GM18526 (cell line): Measurements from ENCODE around the gene CHL1.

Experiments used
- POLR2A ChIP-seq: IDR thresholded peaks from 3 replicates; pipeline ENCODE4 v1.6.1; 2011; ENCODE audit not compliant: insufficient read length; ENCODE audit errors: extremely low read depth

The CHL1 gene

DNA sequence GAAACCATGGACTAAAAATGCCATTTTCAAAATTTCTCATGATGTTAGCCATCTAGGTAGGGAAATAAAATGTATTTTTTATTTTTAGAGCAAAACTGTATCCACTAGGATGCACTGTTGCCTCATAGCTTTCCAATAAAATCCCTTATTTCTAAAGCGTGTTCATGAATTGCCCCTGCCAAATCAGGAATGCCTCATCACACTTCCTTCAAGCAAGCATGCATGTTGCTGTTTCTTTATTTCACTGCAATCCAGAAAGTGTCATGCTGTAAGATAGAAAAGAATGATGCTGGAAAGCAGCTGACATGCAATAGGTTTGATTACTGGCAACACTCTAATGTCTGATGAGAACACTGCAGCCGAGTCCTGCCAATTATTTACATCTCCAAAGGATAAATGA lies 239.5 kb downstream of the CHL1 start:
- TF ChIP-seq POLR2A: no peak

DNA sequence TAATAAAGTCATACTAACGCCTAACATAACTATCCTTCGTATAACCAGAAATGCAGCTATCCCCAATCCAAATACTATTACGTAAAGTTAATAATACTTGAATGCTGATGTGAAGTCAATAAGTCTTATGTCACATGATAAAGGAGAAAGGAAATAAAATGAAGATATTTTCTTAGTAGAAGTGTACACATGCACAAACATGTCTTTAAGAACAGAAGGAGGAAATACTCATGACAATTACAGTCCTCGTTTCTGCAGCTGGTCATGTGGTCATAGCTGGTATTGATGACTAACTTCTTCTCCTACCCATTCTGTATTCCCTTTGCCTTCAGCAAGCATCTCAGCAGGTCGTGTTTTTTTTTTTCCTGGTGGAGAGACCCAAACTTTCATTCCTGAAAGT lies 244.3 kb downstream of the CHL1 start:
- TF ChIP-seq POLR2A: no peak

DNA sequence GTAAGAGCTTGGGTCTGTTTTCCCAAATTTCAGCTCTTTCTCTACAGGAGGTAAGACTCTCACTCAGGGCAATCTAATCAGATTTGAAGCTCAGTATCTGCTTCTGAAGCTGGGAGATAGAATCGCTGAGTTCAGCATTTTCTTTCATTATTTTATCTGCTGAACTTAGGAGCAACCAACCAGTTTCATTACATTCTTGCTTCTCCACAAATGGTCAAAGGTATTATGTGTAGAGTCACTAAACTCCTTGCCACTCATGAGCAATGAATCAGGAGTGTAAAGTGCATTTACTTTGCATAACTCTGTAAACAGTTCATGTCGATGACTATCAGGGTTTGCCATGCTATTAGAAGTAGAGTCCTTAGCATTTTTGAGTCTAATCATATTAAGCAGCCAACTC lies 249.4 kb downstream of the CHL1 start:
- TF ChIP-seq POLR2A: no peak

GRCh38 chr3:447671-448070 lies 251.1 kb downstream of the CHL1 start:
- TF ChIP-seq POLR2A: no peak

DNA sequence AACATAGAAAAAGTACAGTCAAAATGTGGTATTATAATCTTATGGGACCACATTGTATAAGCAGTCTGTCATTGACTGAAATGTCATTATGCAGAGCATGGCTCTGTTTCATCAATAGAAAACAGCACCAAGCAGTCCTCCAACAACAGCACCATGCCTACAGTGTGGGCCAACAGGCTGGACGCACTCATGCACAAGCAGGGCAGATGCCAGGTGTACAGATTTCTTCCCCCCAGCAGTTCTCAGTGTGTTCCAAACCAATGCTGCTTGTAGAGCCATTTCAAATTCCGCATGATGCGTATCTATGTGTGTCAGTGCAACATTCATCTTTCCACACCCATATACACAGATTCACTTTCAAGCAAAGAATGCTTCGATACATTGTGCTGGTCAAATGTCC lies 253.1 kb downstream of the CHL1 start:
- no peak for TF ChIP-seq POLR2A

- no peak for TF ChIP-seq POLR2A
Observed at GRCh38 chr3:452221-452620, 255.7 kb downstream of the CHL1 start.

DNA sequence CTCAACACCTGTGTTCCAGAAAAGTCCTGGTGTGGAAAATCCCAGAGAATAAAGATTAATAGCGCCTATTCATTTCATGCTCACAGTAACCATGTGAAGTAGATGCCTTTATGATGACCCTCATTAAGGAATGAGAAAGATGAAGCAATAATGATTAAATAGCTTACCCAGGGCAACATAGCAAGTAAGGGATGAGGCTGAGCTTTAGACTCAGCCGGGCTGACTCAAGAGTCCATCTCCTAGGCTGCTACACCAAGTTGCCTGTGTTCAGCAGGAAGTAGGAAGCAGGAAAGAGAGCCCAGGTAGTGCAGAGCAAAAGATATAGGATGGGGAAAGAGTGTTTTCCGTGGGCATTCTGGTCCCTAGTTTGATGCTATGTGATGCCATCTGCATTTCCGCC lies 256.5 kb downstream of the CHL1 start:
- no peak for TF ChIP-seq POLR2A

DNA sequence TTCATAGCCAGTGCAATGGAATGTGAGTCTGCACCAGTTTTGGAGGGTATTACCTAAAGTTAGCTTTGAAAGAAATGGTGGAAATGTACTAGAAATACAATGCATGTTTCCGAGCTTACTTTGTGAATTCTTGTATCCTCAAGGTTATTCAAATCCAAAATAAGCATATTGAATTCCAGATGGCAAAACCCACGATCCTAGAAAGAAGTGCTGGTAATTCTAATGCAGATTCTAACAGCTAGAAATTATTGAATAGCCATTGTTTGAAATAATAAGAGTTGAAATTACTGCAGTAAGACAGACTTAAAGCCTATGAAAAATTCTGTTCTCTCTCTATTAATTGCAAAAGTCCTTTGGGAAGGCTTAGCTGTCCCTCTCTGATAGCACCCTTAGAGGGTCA lies 258.4 kb downstream of the CHL1 start:
- no peak for TF ChIP-seq POLR2A

- no peak for TF ChIP-seq POLR2A
Observed at GRCh38 chr3:458124-458523, 261.6 kb downstream of the CHL1 start.

DNA sequence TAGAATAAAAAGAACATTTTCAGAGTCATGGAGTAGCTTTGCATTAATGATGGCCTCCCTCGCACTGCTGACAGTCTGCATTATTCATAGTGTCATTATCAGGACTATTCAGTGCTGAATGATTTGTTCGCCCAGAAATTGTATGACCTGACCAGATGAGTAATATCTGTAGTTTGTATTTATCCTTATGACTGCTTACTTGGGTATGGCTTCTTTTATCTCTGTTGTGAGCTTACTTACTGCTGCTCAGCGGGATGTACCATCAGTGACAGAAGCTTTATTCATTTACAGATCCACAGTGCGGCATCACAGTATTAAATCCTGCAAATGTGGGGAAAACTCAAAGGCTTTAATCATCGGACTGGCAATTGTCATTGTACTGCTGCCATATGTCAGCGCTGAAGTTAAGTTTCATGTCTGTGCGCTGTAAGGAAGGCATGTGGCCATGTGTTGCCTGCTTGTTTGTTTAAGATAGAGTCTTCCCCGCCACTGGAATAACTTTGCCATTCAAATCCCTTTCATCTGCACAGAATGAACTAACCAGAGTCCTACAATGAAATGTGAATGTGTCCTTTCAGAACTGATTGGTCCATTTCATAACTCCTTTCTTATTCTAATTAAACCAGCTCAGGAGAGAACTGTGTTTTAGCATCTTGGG lies 262.2 kb downstream of the CHL1 start:
- no peak for TF ChIP-seq POLR2A
